T-helper 2 cell treated with Interferon-gamma antibody and Interleukin-4, amounts not matched to agents 5 μg/mL and 100 μg/mL, for 36 hours (primary cell): ENCODE measurements around the gene ZNF438.
"Not testable (repeated sequence)": the region's sequence is repeated elsewhere in the genome, so short reads cannot be mapped to it uniquely, and the experiment has no call there.

Experiments
- DNase-seq: peaks from one replicate; pipeline ENCODE4 v3.0.0; 2021; ENCODE audit warnings: low spot score
- H3K27ac Mint-ChIP-seq: one replicate; pipeline ENCODE4 v1.8.0; 2021; ENCODE audit warnings: mild to moderate bottlenecking, mixed read lengths
- H3K27me3 Mint-ChIP-seq: one replicate; pipeline ENCODE4 v1.8.0; 2021; ENCODE audit warnings: low read depth, mixed read lengths
- H3K36me3 Mint-ChIP-seq: one replicate; pipeline ENCODE4 v1.8.0; 2021; ENCODE audit warnings: low read depth, mixed read lengths
- H3K4me1 Mint-ChIP-seq: one replicate; pipeline ENCODE4 v1.8.0; 2021; ENCODE audit warnings: low read depth, mixed read lengths
- H3K4me3 Mint-ChIP-seq: one replicate; pipeline ENCODE4 v1.8.0; 2022; ENCODE audit warnings: mild to moderate bottlenecking, moderate library complexity, mixed read lengths
- H3K9me3 Mint-ChIP-seq: one replicate; pipeline ENCODE4 v1.8.0; 2021; ENCODE audit warnings: mixed read lengths

ZNF438 gene

DNA sequence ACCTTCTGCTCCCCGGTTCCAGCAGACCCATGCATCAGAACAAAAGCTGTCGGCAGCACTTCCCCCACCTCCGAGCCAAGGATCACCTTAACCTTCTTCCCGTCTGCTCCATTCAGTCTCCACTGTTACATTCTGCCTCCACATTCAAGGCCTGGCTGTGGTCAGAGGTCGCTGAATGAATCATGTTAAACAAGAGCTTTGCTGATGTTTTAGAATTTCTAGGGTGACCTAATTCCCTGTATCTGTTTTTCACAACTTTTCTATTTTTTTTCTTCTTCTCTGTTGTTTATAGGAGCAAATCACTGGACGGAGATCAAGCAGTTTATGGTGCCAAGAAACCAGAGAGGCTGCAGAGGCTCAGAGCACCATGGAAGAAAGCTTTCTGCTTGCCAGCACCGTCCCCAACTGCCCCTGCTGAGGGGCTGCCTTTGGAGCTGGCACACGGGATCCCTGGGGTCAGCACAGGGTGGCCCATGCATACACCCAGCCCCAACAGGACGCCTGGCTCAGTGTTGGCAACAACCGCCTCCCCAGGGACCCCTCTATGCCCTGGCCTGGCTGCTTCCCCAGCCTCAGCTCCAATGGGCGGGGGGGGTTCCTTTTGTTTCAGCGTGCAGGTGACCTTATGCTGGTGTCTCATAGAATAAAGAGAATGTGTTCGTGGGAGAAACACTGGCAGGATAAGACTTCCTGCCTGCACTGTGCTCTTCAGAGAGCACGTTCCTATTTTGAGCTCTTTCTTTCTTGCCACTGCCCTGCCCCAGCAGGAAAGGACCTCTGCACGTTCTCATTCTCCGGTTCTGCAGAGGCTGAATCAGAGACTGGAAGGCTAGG is 219.4 kb downstream of the ZNF438 start:
- H3K27ac Mint-ChIP-seq: peak overlapping the region; percentile 4
- H3K36me3 Mint-ChIP-seq: no peaks in the 10 kb centered on the region
- no peaks in the 10 kb centered on the region for H3K9me3 Mint-ChIP-seq
- H3K4me3 Mint-ChIP-seq: peak overlapping the region; percentile 28
- no peak for DNase-seq
- peaks cover 23% of the 10 kb centered on the region for H3K4me1 Mint-ChIP-seq
- H3K27me3 Mint-ChIP-seq: peaks cover 3% of the 10 kb centered on the region

DNA sequence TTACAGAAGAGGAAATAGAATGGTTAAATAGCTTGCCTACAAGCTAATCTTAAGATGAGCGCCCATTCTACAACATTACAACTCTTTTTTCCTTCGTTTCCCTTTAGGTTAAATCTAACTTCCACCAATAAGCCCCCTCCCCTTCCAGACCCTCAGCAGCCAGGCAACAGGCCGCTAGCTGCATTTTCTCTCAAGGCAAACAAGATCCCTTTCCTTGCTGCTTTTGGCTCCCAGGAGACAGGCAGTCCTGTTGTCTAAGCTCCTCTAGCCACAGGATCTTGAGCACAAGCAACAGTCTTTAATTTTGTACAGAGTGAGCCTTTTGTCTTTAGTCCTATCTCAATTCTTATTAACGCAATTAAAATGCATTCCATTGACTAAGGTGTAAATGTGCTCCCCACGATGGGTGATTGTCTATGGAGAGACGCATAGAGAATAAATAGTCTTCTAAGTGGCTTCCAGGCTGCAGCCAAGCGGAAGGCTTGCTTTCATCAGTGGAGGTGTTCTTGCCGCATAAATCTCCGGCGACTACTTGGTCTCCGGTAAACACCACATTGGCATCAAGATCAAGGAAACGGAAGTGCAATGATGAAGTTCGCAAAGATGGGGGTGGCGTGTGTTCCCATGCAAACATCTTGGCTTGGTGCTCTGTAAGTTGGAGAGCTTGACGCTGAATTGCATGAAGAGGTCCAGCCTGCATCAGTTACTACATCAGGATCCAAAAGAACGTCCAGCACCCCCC is 220.2 kb downstream of the ZNF438 start:
- Mint-ChIP-seq H3K27ac (peak overlapping the region; percentile 4), H3K36me3 (no peaks in the 10 kb centered on the region)
- DNase-seq: no peak

DNA sequence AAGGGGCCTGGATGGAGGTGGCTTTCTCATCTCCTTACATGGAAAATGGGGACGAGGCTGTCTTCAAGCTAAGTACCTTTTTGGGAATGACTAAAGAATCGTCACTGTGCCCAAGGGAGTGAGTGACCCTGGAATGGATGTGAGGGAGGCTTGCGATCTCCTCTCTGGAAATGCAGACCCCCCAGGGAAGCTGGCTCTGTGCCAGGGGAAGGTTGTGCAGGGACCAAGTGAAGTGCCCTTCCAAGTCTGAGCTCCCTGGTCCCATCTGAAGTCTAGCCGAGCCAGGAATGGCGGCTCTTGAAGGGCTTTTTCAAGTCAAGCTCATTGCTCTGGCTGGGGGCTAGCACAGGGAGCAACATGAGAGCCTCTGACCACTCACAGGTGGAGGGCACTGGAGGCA is 221.2 kb downstream of the ZNF438 start:
- H3K4me3 Mint-ChIP-seq: no peak overlapping the region
- peaks cover 3% of the 10 kb centered on the region for H3K27me3 Mint-ChIP-seq
- no peak overlapping the region for H3K27ac Mint-ChIP-seq
- no peaks in the 10 kb centered on the region for H3K36me3 Mint-ChIP-seq
- no peaks in the 10 kb centered on the region for H3K9me3 Mint-ChIP-seq
- DNase-seq: no peak
- H3K4me1 Mint-ChIP-seq: peaks cover 23% of the 10 kb centered on the region

More for the DNA sequence above, 220.2 kb downstream of the ZNF438 start:
- H3K4me3 Mint-ChIP-seq: peak overlapping the region; percentile 28
- H3K27me3 Mint-ChIP-seq: peaks cover 3% of the 10 kb centered on the region
- no peaks in the 10 kb centered on the region for H3K9me3 Mint-ChIP-seq
- peaks cover 23% of the 10 kb centered on the region for H3K4me1 Mint-ChIP-seq

DNA sequence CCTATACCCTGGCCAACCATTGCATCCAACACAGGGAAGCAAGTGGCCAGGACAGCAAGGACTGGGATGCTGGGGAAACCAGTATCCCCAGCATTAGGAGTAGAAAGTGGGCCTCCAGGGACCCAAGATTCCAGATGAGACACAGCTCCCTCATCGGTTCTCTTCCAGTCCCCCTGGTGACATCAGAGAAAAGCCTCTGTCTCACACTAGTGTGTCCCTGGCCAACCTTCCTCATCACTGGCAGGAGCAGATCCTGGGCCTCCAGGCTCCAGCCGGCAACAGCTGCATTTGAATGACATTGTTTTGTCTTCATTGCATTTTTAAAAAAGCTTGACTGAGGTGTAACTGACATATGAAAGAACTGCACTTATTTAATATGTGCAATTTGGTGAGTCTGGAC is 224.8 kb downstream of the ZNF438 start:
- Mint-ChIP-seq H3K27me3 (no peaks in the 10 kb centered on the region), H3K36me3 (no peaks in the 10 kb centered on the region), H3K4me3 (no peak overlapping the region), H3K4me1 (peaks cover 3% of the 10 kb centered on the region), H3K27ac (no peak overlapping the region), H3K9me3 (no peaks in the 10 kb centered on the region)
- no peak for DNase-seq

DNA sequence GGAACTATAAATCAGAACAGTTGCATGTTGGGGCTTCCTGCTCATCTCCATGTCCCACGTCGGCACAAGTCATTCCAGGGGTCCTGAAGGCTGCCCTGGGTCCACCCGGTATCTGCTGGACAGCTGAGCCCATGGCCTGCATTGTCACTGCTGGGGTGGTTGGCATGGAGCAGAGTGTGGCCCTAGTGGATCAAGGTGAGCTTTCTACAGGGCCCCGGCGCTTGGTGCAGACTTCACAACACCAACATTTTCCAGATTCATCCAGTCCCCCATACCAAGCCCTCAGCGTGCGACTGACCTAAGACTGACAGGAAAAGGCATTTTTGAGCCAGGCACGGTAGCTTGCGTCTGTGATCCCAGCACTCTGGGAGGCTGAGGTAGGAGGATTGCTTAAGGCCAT is 226.6 kb downstream of the ZNF438 start:
- H3K36me3 Mint-ChIP-seq: no peaks in the 10 kb centered on the region
- H3K27me3 Mint-ChIP-seq: peaks cover 2% of the 10 kb centered on the region
- no peak for DNase-seq
- H3K9me3 Mint-ChIP-seq: no peaks in the 10 kb centered on the region
- H3K27ac Mint-ChIP-seq: no peak overlapping the region
- H3K4me3 Mint-ChIP-seq: no peak overlapping the region
- no peaks in the 10 kb centered on the region for H3K4me1 Mint-ChIP-seq

DNA sequence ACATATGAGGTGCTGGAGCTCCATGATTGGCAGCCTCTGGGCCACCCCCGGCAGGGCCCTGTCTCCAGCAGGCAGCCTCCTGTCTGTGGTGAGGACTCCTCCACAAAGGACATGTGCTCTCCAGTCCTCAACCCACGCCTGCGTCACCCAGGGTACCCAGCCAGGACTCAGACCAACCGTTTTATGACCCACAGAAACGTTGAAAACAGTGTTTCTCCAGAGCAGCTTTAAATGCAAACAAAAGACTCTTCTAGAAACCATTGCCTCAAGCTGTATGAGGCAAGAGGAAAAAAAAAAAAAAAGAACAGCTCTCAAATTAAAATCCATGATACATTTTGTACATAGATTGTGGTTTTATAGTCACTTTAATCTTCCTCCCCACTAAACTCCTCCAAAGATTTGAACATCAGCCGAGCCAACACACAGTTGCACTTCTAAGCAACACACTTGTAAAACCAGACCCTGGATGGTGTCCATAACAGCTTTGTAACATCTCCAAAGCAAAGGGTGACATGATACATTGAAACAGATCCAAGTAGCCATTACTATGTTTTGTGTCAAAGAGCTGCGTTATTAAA is 227.1 kb downstream of the ZNF438 start:
- DNase-seq: no peak
- H3K9me3 Mint-ChIP-seq: no peaks in the 10 kb centered on the region
- H3K4me1 Mint-ChIP-seq: no peaks in the 10 kb centered on the region
- H3K36me3 Mint-ChIP-seq: no peaks in the 10 kb centered on the region
- peaks cover 2% of the 10 kb centered on the region for H3K27me3 Mint-ChIP-seq
- H3K4me3 Mint-ChIP-seq: no peak overlapping the region
- no peak overlapping the region for H3K27ac Mint-ChIP-seq

DNA sequence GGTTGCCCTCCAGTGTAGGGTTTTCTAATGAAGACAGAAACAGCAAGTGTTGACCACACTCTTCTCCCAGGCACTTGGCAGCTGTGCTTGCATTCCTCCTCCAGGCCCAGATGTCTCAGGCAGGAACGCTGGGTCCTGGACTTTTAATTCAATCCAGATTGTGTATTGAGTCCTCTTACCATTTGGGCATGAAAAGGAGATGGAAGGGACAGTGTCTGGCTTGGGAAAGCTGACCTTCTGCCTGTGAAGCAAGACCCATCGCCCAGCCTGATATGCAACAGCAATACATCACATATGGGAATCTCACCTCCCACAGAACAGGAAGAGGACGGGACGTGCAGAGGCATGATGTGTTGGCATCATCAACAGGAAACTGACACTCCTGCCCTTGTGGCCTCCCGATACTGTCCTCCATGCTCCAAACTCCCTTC is 227.8 kb downstream of the ZNF438 start:
- Mint-ChIP-seq H3K27ac (no peak overlapping the region), H3K36me3 (no peaks in the 10 kb centered on the region), H3K4me1 (no peaks in the 10 kb centered on the region), H3K4me3 (no peak overlapping the region), H3K27me3 (peaks cover 2% of the 10 kb centered on the region), H3K9me3 (no peaks in the 10 kb centered on the region)
- no peak for DNase-seq

DNA sequence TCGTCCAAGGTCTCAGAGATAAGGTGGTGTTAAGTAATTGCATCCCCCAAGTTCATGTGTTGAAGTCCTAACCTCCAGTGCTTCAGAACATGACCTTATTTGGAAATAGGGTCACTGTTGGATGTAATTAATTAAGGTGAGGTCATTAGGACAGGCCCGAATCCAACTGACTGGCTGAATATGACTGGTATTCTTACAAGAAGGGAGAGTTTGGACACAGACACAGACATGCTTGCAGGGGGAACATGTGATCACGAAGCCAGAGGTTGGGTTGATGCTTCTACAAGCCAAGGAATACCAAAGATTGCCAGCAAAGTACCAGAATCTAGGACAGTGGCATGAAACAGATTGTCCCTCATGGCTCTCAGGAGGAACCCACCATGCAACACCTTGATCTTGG is 228.6 kb downstream of the ZNF438 start:
- Mint-ChIP-seq H3K4me3 (no peak overlapping the region), H3K27ac (no peak overlapping the region), H3K27me3 (peaks cover 2% of the 10 kb centered on the region), H3K36me3 (no peaks in the 10 kb centered on the region), H3K9me3 (no peaks in the 10 kb centered on the region), H3K4me1 (no peaks in the 10 kb centered on the region)
- DNase-seq: no peak

DNA sequence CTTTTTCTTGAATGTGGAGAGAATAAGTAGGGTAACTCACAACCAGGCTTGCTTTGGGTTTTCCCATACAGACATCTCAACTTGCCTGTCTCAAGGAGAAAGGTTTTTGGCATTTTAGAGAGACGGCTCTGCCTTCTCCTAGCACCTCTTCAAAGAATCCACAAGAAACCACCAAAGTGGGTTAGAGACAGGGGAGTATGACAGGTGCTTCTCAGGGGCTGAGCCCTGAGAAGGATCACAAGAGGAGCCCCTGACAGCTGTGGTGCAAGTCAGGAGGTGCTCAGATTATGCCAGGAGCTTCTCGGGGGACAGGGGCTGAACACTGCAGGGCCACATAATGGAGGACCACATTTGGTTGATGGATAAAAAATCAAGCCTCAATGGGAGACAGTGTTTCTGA is 231.3 kb downstream of the ZNF438 start:
- no peaks in the 10 kb centered on the region for H3K4me1 Mint-ChIP-seq
- no peak overlapping the region for H3K27ac Mint-ChIP-seq
- DNase-seq: no peak
- H3K9me3 Mint-ChIP-seq: no peaks in the 10 kb centered on the region
- no peaks in the 10 kb centered on the region for H3K36me3 Mint-ChIP-seq
- peaks cover 2% of the 10 kb centered on the region for H3K27me3 Mint-ChIP-seq
- no peak overlapping the region for H3K4me3 Mint-ChIP-seq

DNA sequence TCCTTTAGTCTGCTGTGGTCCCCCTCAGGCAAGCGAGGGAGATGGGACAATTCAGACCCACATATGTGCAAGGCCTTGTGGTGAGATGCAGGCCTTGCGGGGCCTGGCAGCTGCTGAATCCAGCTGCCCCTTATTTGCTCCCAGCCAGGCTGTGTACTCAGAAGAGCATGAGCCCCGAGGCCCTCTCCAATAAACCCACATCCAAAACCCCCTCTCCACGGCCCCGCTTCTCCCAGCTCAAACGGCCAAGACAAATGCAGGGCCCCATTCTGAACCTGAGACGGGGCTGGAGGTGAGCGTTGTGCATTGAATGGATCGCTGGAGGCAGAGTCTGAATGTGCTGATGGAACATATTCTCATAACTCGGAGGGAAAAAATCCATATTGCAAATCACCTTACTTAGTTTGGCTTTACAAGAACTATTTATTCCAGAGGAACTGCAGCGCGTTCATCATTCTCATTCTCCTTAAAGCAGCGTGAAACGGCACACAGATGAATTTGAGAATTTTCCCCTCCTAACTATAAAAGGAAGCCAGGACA is 232.9 kb downstream of the ZNF438 start:
- H3K36me3 Mint-ChIP-seq: no peaks in the 10 kb centered on the region
- H3K27me3 Mint-ChIP-seq: peaks cover 2% of the 10 kb centered on the region
- H3K4me1 Mint-ChIP-seq: no peaks in the 10 kb centered on the region
- no peak overlapping the region for H3K27ac Mint-ChIP-seq
- no peaks in the 10 kb centered on the region for H3K9me3 Mint-ChIP-seq
- DNase-seq: no peak
- H3K4me3 Mint-ChIP-seq: no peak overlapping the region

DNA sequence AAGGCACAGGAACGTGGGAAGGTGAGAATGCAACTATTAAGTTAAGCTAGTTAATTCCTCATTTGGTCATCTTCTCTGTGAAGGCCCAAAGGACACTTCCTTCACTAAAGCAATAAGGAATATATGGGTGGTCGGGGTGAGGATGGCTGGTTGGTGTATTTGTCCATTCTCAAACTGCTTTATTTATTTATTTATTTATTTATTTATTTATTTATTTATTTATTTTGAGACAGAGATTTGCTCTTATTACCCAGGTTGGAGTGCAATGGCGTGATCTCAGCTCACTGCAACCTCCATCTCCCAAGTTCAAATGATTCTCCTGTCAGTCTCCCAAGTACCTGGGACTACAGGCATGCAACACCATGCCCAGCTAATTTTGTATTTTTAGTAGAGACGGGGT is 236.6 kb downstream of the ZNF438 start:
- peaks cover 22% of the 10 kb centered on the region for H3K4me1 Mint-ChIP-seq
- H3K4me3 Mint-ChIP-seq, H3K27me3 Mint-ChIP-seq, H3K27ac Mint-ChIP-seq, DNase-seq, H3K36me3 Mint-ChIP-seq, H3K9me3 Mint-ChIP-seq: not testable (repeated sequence)
